Measurements from ENCODE around the gene NT5DC2. TPM values are rescaled to one million over a fixed set of nuclear protein-coding genes. Genes with fewer than 3 reads are reported as not detected.

Gene NT5DC2
- total and polyA plus RNA-seq, 10 of the 15 experiments (the other 5 are each of a cell fraction or from before 2014, with no cell fraction given): 21.6 to 135 (median 66.8) TPM

- FAIRE-seq (no peak), ATAC-seq (no peak), DNase-seq (ENCODE audit: low read depth, low spot score) (no peak)
- no peak overlapping the region for H3K4me2 ChIP-seq (ENCODE audit: control insufficient read depth, insufficient read depth)
- ChIA-PET CTCF (no interaction called here), SMC1A (ENCODE audit: uncharacterized antibody, unreplicated experiment) (no interaction called here), RAD21 (ENCODE audit: unreplicated experiment) (no interaction called here), POLR2A (no interaction called here)
- intact Hi-C loops (cut with micrococcal nuclease; ENCODE audit: unreplicated experiment): no loop called here
- H3K4me3 ChIP-seq: no peak overlapping the region
- H4K20me1 ChIP-seq (ENCODE audit: control insufficient read depth, insufficient read depth): no peaks in the 10 kb centered on the region
- no peaks in the 10 kb centered on the region for H3K27me3 ChIP-seq (replicated peaks in 1 of 2; ENCODE audit: control insufficient read depth in 2 of 2, insufficient read depth in 2 of 2, low read length in 1 of 2)
- H3K79me2 ChIP-seq (ENCODE audit: control insufficient read depth, insufficient read depth, low read length): no peaks in the 10 kb centered on the region
- no peak overlapping the region for H3K9ac ChIP-seq (ENCODE audit: control insufficient read depth, insufficient read depth, low read length)
- H3K4me1 ChIP-seq (ENCODE audit: control insufficient read depth, insufficient read depth, low read length): no peaks in the 10 kb centered on the region
- H3K36me3 ChIP-seq (ENCODE audit: control insufficient read depth in 2 of 2, insufficient read depth in 2 of 2, low read length in 1 of 2): peaks cover 25 to 32% of the 10 kb centered on the region in 2 experiments
- TF ChIP-seq MEF2B (IDR thresholded peaks at IDR 0.05; ENCODE audit: partially characterized antibody, poor library complexity, severe bottlenecking) (no peak), IKZF2 (IDR thresholded peaks at IDR 0.05) (no peak), POLR2AphosphoS5 (IDR thresholded peaks at IDR 0.05; ENCODE audit: low read length) (no peak)
- H3K27ac ChIP-seq (ENCODE audit: control insufficient read depth, insufficient read depth): no peak overlapping the region
- H3K9me3 ChIP-seq (replicated peaks; ENCODE audit: control insufficient read depth, insufficient read depth, low read length): no peaks in the 10 kb centered on the region
- in situ Hi-C loops (cut with MboI): no loop called here
- WGBS (ENCODE audit: insufficient coverage, insufficient replicate concordance, low lambda C conversion rate, missing lambda C conversion rate): 98% methylated on average over 13 of the region's 13 CpGs
- no TSS peak for BruUV-seq (replicated peaks)
- H2AFZ ChIP-seq (ENCODE audit: control insufficient read depth, low read depth, low read length): no peak overlapping the region
These were observed 49.9 kb downstream of the NT5DC2 start for GRCh38 chr3:52483577-52484381.

DNA sequence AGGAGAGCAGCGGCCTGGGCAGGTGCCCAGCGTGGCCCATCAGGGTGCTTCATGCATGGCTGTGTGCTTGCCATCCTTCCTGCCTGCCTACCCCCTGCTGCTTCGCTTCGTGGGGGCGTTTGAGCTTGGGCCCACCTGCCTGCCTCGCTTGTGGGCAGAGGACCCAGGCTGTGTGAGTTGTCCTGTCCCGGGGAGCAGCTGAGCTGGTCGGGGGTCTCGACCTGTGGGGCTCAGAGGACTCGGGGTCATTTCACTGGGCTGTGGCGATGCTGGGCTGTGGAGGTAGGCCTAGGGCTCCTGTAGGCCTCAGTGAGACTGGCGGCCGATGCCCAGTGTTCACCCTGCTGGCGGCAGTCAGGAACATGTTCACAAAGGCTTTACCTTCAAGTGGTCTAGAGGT lies 50.6 kb downstream of the NT5DC2 start:
- TF ChIP-seq POLR2A (IDR thresholded peaks at IDR 0.05; ENCODE audit: low read depth, low read length): peak; percentile 46; the same call in 1 of the 2 replicates
- no peak for TF ChIP-seq SUPT20H (IDR thresholded peaks at IDR 0.05; ENCODE audit: borderline replicate concordance, control insufficient read depth, low read depth, low read length)
- SMC1A ChIA-PET (ENCODE audit: uncharacterized antibody, unreplicated experiment): no interaction called here
- H3K4me3 ChIP-seq: no peak overlapping the region
- TSS peak; percentile 27 for BruUV-seq (replicated peaks)
- H3K27me3 ChIP-seq (replicated peaks in 1 of 2; ENCODE audit: control insufficient read depth in 2 of 2, insufficient read depth in 2 of 2, low read length in 1 of 2): no peaks in the 10 kb centered on the region
- RAD21 ChIA-PET (ENCODE audit: unreplicated experiment): no interaction called here
- no peak overlapping the region for H3K4me2 ChIP-seq (ENCODE audit: control insufficient read depth, insufficient read depth)
- no peak overlapping the region for H2AFZ ChIP-seq (ENCODE audit: control insufficient read depth, low read depth, low read length)
- H3K27ac ChIP-seq (ENCODE audit: control insufficient read depth, insufficient read depth): no peak overlapping the region
- intact Hi-C loops (cut with micrococcal nuclease; ENCODE audit: unreplicated experiment): no loop called here
- CTCF ChIA-PET: no interaction called here
- peaks cover 30 to 31% of the 10 kb centered on the region in 2 experiments for H3K36me3 ChIP-seq (ENCODE audit: control insufficient read depth in 2 of 2, insufficient read depth in 2 of 2, low read length in 1 of 2)
- in situ Hi-C loops (cut with MboI): no loop called here
- H3K79me2 ChIP-seq (ENCODE audit: control insufficient read depth, insufficient read depth, low read length): no peaks in the 10 kb centered on the region
- ATAC-seq (no peak), DNase-seq (ENCODE audit: low read depth, low spot score) (no peak), FAIRE-seq (no peak)
- 87% methylated on average over 14 of the region's 14 CpGs for WGBS (ENCODE audit: insufficient coverage, insufficient replicate concordance, low lambda C conversion rate, missing lambda C conversion rate)
- H3K9ac ChIP-seq (ENCODE audit: control insufficient read depth, insufficient read depth, low read length): no peak overlapping the region
- H3K9me3 ChIP-seq (replicated peaks; ENCODE audit: control insufficient read depth, insufficient read depth, low read length): no peaks in the 10 kb centered on the region
- no peaks in the 10 kb centered on the region for H4K20me1 ChIP-seq (ENCODE audit: control insufficient read depth, insufficient read depth)
- POLR2A ChIA-PET: no interaction called here
- no peaks in the 10 kb centered on the region for H3K4me1 ChIP-seq (ENCODE audit: control insufficient read depth, insufficient read depth, low read length)
